ENCODE data around the gene SUPT3H.

The SUPT3H gene

DNA sequence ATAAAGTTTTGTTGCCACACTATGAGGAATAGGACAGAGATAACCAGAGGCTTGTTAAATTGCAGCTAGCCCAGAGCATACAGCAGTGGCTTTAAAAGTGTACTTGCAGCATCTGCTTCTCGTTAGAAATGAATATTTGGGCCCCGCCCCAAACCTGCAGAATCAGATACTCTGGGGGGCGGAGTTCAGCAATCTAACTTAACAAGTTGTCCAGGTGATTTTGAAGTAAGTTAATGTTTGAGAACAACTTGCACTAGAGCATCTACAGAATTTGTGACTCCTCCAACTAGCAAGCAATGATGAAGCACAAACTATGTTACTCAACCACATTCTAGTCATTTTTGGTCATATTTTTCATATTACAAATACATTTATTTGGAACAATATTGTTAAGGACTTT is 10.6 kb upstream of the SUPT3H start:
- no peak overlapping the region for H3K4me3 ChIP-seq (ENCODE audit: low read depth, low read length)
- TF ChIP-seq, protein P1, sequence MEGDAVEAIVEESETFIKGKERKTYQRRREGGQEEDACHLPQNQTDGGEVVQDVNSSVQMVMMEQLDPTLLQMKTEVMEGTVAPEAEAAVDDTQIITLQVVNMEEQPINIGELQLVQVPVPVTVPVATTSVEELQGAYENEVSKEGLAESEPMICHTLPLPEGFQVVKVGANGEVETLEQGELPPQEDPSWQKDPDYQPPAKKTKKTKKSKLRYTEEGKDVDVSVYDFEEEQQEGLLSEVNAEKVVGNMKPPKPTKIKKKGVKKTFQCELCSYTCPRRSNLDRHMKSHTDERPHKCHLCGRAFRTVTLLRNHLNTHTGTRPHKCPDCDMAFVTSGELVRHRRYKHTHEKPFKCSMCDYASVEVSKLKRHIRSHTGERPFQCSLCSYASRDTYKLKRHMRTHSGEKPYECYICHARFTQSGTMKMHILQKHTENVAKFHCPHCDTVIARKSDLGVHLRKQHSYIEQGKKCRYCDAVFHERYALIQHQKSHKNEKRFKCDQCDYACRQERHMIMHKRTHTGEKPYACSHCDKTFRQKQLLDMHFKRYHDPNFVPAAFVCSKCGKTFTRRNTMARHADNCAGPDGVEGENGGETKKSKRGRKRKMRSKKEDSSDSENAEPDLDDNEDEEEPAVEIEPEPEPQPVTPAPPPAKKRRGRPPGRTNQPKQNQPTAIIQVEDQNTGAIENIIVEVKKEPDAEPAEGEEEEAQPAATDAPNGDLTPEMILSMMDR (IDR thresholded peaks at IDR 0.05; ENCODE audit: insufficient read depth, low read depth, low read length, missing control alignments) = no peak
- DNase-seq (ENCODE audit: low read depth) = no peak

DNA sequence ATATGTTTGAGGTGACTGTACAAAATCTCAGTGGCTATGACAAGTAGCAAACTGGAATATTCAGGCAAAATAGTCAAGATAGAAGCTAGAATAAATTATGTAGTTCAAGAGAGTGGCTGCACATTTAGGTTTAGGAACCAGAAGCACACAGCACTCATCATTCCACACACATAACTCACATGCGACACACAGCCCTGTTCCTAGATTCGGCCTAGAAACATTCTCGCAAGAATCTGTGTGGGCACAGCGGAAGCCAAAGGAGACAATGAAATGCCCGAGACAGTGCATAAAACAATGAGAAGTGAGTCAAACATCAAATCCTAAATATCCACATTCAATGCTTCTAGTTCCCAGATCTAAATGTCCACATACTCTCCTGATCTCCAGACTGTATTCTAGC is 9.5 kb upstream of the SUPT3H start:
- H3K4me3 ChIP-seq (ENCODE audit: low read depth, low read length) = no peak overlapping the region
- TF ChIP-seq, protein P1 (IDR thresholded peaks at IDR 0.05; ENCODE audit: insufficient read depth, low read depth, low read length, missing control alignments) = no peak
- DNase-seq (ENCODE audit: low read depth) = no peak

DNA sequence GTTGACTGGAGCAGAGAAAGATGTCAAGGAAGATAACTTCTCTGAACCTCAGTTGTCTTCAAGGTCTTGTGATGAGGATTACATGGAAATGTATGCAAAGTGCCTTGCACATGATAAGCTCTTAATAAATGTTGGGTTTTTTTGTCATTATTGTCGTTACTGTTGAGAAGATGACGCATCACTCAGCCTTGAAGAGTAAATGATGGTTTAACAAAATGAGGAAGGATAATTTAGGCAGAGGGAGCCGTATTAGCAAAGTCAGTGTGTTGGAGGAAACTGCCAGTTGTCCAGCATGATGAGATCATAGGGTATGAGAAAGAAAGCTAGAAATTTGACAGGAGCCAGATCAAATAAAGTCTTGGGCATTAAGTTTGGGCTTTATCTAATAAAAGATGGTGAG is 8.8 kb upstream of the SUPT3H start:
- TF ChIP-seq, protein P1 (IDR thresholded peaks at IDR 0.05; ENCODE audit: insufficient read depth, low read depth, low read length, missing control alignments) = no peak
- DNase-seq (ENCODE audit: low read depth) = no peak

DNA sequence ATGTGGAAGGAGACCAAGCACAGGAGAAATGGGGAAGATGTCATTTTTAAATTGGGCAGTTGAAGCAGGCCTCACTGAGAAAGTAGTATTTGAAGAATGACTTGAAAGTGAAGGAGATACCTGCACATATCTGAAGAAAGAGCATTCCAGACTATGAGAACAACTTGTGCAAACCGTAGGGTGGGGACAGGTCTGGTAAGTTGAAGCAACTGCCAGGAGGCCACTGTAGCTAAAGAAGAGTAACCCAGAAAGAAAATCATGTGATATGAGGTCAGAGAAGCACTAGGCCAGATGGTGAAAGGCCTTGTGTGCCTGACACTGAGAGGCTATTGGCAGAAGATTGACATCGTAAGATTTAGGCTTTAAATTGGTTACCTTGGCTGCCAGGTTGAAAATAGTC is 4.7 kb upstream of the SUPT3H start:
- H3K4me3 ChIP-seq (ENCODE audit: low read depth, low read length) = no peak overlapping the region
- TF ChIP-seq, protein P1 (IDR thresholded peaks at IDR 0.05; ENCODE audit: insufficient read depth, low read depth, low read length, missing control alignments) = no peak
- no peak for DNase-seq (ENCODE audit: low read depth)

More for the DNA sequence above, 8.8 kb upstream of the SUPT3H start:
- no peak overlapping the region for H3K4me3 ChIP-seq (ENCODE audit: low read depth, low read length)

DNA sequence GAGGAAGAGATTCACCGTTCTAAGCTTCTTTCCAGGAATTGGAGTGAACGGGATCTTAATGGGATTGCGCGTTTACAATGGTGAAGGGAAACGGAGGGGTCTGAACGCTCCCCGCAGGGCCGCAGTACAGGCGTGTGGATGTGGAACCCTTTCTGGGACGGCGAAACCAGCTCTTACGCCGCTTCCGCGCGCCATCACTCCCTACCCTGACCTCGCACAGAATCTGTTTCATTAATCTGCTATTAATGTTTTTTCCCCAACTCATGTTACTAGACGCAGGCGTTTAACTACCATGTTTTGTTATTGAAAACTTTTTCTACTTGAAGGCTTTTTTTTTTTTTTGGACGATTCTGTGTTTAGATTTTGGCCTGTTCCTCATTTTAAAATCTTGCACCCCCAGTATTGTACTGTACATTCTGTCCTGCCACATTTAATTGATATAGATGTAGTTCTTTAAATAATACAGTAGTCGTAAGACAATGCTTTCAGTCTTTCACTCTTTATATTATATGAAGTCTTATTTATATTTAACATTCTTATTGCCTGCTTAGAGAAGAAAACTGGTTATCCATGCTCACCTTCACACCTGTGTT is 696 bp upstream of the SUPT3H start:
- H3K4me3 ChIP-seq (ENCODE audit: low read depth, low read length) = peak overlapping the region; percentile 84
- peak; percentile 66 for DNase-seq (ENCODE audit: low read depth)
- TF ChIP-seq, protein P1 (IDR thresholded peaks at IDR 0.05; ENCODE audit: insufficient read depth, low read depth, low read length, missing control alignments) = no peak

DNA sequence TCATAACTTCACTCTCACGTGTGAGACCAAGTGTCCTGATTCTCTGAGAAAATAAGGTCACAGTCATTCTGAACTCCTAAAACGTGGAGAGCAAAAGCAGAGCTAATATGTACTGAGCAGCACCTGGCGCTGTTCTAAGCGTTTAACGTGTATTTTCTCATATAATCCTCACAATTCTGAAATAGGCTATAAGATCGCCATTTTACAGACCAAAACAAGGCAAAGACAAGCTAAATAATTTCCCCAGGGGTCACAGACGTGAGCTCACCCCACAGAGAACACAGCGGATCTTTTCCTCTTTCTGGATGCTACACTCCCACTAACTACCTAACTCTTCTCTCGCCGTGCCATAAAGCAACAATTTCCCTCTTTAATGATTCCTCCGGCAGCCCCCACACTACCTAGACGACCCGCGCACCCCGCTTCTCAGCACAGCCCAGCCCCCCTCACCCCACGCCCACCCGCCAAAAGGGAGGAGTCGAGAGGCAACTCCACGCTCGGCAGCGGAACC is 636 bp downstream of the SUPT3H start:
- peak overlapping the region; percentile 84 for H3K4me3 ChIP-seq (ENCODE audit: low read depth, low read length)
- DNase-seq (ENCODE audit: low read depth) = peak; percentile 49
- TF ChIP-seq, protein P1 (IDR thresholded peaks at IDR 0.05; ENCODE audit: insufficient read depth, low read depth, low read length, missing control alignments) = no peak
